GM21367 (cell line): ENCODE measurements around the gene REV3L.
A peak's percentile ranks its signal among the peaks of the same experiment; 100 is the strongest.
"Not testable (repeated sequence)": the region's sequence is repeated elsewhere in the genome, so short reads cannot be mapped to it uniquely, and the experiment has no call there.

Experiments used
- ATAC-seq: cut with Tn5 transposase; IDR thresholded peaks from one replicate; pipeline ENCODE4 v1.9.1; 2021; ENCODE audit not compliant: unreplicated experiment

The REV3L gene

GRCh38 chr6:111306104-111306888, 176.7 kb downstream of the REV3L start:
- no peak for ATAC-seq

DNA sequence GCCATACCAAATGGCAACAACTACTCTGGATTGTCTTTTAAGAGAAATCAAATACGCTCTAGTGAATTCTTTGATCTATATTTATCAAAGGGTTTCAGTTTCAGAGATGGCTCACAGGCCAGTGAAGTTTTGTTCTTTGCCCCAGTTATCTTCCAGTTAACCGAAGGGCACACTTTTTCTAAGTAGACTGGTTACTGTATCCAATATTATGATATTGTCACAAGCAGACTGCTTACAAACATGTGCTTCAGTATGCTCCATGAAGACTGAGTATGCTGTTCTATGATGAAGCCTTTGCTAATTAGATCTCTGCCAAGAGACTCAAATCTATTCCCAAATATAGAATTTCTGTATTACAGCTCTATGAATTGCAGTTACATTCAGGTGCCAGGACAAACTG, 181.1 kb downstream of the REV3L start:
- peak; percentile 39 for ATAC-seq

DNA sequence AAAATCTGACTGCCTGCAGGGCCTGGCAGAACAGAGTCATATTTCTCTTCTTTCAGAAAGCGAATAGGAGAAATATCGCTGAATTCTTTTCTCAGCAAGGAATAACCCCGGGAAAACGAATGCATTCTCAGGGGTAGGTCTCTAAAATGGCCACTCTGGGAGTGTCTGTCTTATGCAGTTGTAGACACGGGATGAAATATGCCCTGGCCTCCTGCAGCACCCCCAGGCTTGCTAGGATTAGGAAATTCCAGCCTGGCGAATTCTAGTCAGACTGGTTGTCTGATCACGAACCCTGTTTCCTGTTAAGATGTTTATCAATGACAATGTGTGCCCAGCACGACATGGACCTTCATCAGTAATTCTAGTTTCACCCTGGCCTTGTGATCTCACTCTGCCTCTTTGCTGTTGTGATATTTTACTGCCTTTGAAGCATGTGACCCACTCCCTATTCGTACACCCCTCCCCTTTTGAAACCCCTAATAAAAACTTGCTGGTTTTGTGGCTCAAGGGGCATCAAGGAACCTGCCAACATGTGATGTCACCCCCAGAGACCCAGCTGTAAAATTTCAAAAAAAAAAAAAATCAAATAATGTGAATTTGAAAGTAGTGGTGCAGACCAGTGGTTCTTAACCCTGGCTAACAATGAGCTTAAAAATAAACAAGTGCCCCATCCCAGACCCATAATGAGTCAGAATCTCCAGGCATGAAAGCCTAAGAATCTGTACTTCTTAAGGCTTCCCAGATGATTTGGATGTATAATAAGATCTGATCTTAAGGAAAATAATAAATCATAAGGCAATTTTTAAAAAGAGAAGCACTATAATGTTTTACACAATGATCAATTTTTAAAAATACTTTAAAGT, 181.8 kb downstream of the REV3L start:
- ATAC-seq = not testable (repeated sequence)

DNA sequence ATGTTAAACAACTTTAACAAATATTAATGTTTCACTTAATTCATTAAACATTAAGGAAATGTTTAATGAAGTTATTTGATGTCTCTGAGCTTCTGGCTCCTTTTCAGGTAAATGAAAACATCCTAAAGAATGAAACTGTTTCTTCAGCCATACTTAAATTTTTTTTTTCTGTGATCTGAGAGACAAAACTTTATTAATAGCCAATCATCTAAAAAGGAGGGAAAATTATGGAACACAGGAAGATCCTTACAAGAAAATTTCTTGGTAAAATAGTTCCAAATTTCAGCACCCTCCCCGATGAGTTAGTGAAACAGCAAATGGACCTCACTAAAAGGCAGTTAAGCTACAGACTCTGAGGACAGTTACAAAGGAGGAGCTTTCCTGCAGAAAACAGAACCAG, 185.2 kb downstream of the REV3L start:
- ATAC-seq = no peak

GRCh38 chr6:111294374-111294967, 188.5 kb downstream of the REV3L start:
- ATAC-seq = no peak

GRCh38 chr6:111291336-111292259, 191.4 kb downstream of the REV3L start:
- no peak for ATAC-seq

DNA sequence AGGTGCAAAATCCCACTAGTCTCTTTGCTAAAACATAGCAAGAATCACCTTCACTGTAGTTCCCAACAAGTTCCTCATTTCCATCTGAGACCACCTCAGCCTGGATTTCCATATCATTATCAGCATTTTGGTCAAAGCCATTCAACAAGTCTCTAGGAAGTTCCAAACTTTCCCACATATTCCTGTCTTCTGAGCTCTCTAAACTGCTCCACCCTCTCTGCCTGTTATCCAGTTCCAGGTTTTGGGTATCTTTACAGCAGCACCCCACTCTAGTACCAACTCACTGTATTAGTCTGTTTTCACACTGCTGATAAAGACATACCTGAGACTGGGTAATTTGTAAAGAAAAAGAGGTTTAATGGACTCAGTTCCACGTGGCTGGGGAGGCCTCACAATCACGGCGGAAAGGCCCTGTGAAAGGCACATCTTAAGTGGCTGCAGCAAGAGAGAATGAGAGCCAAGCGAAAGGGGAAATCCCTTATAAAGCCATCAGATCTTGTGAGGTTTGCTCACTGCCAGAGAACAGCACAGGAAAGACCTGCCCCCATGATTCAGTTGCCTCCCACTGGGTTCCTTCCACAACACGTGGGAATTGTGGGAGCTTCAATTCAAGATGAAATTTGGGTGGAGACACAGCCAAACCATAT, 192.2 kb downstream of the REV3L start:
- not testable (repeated sequence) for ATAC-seq

DNA sequence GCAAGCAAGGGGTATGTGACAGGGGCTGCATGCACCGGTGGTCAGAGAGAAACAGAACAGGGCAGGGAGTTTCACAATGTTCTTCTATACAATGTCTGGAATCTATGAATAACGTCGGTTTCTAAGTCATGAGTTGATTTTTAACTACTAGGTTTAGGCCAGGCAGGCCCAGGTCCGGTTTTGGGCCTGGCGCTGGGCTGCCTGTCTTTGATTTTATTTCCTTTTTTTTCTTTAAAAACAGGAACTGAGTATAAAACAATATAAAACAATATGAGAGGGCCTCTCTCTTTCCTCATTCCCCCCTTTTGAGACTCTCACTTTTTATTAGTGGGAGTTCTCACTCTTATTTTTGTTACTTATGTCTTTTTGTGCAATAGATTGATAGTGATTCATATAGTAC, 198.7 kb downstream of the REV3L start:
- not testable (repeated sequence) for ATAC-seq

DNA sequence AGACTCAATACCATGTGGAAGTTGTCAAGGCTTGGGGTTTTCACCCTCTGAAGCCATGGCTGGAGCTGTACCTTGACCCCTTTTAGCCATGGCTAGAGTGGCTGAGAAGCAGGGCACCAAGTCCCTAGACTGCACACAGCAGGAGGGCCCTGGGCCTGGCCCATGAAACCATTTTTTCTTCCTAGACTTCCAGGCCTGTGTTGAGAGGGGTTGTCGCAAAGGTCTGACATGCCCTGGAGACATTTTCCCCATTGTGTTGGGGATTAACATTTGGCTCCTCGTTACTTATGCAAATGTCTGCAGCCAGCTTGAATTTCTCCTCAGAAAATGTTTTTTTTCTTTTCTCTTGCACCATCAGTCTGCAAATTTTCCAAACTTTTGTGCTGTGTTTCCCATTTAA, 199.3 kb downstream of the REV3L start:
- ATAC-seq = no peak

DNA sequence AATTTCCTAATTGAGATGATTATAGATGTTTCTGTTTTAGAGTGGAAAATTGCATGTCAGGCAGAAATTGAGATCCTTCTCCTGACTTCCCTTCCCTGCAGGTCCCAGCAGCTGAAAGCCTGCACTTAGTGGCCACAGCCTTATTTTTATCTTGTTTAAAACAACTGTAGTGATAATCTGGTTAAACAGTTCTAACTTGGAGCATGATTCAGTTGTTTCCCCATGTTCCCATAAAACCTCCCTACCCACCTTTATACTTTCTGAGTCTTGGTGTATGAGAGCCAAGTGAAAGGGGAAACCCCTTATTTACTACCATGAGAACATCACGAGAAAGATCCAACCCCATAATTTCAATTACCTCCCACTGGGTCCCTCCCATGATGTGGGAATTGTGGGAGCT, 200.5 kb downstream of the REV3L start:
- no peak for ATAC-seq

DNA sequence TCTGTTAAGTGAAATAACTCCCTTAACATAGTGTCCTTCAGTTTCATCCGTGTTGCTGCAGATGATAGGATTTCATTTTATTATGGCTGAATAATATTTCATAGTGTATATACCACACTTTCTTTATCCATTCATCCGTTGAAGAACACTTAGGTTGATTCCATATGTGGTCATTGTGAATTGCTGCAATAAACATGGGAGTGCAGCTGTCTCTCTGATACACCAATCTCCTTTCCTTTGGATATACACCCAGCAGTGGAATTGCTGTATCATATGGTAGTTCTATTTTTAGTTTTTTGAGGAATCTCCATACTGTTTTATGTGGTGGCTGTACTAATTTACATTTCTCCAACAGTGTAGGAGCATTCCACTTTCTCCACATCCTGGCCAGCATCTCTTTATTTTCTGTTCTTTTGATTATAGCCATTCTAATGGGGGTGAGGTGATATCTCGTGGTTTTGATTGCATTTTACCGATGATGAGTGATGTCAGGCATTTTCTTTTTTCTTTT, 202.5 kb downstream of the REV3L start:
- ATAC-seq = no peak

DNA sequence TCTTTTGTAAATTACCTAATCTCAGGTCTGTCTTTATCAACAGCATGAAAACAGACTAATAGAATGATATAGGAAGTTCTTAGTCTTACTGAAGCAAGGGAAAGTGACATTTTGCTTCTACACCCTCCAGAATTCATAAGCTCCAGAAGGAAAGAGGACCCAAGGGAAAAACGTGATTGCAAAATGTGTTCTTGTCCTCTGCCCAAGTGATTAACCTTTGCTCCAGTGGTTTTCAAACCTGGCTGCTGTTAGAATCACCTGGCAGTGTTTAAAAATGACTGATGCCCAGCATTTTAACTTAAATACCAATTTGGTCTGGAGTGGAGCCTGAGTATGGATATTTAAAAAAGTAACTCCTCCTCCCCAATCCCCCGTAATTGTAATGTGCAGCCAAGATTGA, 204.3 kb downstream of the REV3L start:
- no peak for ATAC-seq

DNA sequence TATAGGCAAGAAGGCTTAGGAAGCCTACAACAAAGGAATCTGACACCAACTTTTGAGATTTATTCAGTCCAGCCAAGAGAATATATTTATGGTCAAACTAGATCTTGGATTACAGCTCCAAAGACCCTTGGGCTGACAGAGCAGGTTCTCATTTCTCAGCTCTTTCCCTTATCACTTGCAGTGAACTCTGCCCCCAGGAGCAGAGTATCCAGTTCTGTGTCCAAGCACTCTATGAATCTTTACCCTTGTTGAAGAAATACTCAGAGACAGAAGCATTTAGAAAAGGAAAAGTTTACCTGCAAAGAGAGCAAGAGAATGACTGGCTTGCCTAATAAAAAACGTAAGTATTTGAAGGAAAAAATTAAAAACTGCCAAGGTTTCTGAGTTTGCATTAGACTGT, 205.2 kb downstream of the REV3L start:
- ATAC-seq = no peak

DNA sequence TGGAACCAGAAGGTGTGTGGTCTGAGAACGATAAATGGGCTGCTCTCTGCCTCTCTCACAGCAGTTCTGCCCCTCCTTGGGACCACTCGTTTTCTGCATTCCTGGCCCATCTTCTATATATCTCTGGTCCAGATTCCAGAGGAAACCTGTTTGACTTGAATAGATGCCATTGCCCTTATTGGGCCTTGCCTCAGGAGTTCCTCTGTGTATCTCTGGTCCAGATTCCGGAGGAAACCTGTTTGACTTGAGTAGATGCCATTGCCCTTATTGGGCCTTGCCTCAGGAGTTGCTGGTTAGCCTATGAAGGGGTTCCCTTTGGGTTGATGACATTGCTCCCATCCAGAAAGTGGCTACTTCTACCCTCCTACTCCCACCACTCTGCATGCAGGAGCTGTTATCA, 206.3 kb downstream of the REV3L start:
- ATAC-seq = no peak

DNA sequence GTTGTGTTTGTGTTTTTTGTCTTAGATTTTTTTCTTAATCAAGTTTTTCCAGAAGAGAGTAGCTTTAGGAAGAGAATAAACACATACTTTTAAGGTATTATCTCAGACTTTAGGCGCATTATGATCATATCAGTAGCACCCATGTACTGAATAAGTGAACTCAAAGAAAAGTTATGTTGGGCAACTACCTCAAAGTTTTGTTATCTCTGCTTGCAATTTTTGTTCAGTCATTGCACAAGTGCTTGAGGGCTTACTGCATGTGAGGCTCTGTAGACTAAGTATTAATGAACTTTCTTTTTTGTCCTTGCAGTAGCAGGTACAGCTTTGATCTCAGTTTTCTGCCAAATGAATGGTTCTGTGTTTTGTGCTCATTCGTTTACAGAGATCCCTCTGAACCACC, 206.7 kb downstream of the REV3L start:
- no peak for ATAC-seq

DNA sequence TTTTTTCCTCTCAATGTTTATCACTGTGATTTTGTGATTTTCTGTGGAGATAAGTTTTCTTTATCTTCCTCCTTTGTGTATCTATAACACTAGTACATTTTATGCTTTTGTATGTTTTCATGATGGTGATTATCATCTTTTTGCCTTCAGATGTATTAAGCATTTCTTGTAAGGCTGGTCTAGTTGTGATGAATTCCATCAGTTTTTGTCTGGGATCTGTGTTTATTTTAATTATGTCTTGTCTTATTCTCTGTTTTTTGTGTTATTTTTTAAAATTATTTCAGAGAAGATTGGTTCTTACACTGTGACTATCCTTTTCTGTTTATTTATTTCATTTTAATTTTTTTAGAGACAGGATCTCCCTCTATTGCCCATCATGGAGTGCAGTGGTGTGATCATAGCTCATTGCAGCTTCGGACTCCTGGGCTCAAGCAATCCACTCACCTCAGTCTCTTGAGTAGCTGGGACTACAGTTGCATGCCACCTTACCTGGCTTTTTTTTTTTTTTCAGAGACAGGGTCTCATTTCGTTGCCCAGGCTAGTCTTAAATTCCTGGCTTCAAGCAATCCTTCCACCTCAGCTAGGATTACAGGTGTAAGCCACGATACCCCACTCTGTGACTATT, 208.3 kb downstream of the REV3L start:
- ATAC-seq = no peak

DNA sequence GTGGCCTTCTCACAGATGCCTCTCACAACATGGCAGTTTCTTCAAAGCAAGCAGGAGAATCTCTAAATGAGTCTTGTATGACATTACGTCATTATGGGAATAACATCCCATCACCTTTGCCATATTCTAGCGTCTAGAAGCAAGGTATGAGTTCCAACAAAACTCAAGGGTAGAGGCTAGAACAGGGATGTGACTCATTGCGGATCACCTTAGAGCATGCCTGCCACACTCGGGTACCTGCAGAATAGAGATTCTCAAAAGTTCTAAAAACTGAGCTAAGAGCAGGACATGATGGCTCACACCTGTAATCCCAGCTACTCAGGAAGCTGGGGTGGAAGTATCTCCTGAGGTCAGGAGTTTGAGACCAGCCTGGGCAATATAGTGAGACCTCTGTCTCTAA, 212.9 kb downstream of the REV3L start:
- ATAC-seq = no peak

- ATAC-seq = no peak
Measured at GRCh38 chr6:111269401-111269970, 213.5 kb downstream of the REV3L start.

DNA sequence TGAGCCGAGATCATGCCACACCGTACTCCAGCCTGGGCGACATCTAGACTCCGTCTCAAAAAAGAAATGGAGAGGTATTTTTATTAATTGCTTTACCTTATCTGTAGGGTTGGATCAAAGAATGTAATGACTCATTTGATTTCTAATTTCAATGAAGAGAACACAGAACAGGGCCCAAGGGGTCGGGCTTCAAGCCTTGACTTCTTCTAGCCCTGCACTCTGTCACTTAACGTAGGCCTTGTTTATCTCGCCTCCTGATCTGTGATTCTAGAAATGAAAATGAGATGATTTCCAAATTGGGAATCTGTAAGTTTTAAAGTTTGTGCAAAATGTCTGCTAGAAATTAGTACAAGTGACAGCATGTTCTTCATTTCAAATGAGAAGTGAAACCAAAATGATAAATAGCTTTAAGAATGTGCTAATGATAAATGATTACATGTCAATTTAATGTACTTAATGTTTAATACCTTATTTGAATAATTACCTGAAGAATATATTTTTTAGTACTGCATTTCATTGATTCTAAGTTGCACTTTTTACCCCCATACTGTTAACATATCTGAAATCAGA, 215.2 kb downstream of the REV3L start:
- ATAC-seq = no peak
